Activated CD8-positive, alpha-beta memory T cell treated with anti-CD3 and anti-CD28 coated beads for 4 hours (primary cell): ENCODE measurements around the gene PYGL.
"Not testable (repeated sequence)": the region's sequence is repeated elsewhere in the genome, so short reads cannot be mapped to it uniquely, and the experiment has no call there.

ENCODE experiments used
- DNase-seq, 2 donors: peaks; one replicate each; pipeline ENCODE4 v3.0.0-alpha.2; 2020; ENCODE audit warnings: low read depth in 2 of 2

PYGL gene

DNA sequence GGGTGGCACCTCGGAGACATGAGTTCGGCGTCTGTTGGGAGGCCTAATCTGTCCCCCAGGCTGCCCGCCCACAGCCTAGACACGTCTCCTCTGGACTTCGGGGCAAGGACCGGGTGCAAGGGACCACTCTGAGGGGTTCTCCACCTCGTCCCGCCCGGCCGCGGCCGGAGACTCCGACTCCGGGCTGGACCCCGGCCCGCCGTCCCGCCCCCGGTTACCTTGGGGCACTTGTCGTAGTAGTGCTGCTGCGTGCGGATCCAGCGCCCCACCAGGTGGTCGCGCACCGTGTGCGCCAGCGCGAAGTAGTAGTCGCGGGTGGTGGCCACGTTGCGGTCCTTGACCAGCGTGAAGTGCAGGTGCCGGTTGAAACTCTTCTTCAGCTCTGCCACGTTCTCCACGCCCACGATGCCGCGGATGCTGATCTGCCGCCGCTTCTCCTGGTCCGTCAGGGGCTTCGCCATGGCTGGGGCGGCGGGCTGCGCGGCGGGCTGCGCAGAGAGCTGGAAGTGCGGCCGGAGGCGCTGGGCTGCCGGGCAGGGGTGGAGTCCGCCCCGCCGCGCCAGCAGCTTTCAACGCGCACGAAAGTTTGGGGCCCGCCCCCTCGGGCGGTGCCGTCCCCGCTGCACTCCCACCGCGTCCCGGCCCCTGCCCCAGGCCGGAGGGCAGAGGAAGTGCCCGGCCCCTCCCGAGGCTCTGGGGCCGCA, at the start of gene PYGL:
PYGL (minus strand) TSS at position 541 of the 704 bp plus-strand sequence; CDS start at position 461, 80 bp downstream.
- DNase-seq: no peak

DNA sequence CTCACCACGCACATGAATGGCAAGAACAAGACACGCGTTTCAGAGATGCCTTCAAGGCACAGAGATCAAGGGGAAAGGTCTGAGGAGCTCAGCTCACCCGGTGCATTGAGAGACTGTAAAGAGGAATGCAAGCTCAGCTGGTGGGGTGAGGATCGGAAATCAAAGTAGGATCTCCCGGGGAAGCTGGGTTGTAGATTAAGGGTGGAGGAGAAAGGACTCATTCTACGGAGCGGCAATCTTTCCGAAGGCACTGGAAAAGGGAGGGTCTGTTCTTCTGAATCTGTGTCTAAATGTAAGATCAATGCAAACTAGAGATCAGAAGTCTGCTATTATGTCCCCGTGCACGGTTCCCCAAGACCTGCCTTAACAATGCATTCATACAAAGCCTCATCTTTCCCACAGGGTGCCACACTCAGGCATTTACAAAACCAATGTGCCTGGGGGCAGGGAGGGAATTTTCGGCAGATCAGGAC, 41.6 kb upstream of the PYGL start:
- no peak for DNase-seq

DNA sequence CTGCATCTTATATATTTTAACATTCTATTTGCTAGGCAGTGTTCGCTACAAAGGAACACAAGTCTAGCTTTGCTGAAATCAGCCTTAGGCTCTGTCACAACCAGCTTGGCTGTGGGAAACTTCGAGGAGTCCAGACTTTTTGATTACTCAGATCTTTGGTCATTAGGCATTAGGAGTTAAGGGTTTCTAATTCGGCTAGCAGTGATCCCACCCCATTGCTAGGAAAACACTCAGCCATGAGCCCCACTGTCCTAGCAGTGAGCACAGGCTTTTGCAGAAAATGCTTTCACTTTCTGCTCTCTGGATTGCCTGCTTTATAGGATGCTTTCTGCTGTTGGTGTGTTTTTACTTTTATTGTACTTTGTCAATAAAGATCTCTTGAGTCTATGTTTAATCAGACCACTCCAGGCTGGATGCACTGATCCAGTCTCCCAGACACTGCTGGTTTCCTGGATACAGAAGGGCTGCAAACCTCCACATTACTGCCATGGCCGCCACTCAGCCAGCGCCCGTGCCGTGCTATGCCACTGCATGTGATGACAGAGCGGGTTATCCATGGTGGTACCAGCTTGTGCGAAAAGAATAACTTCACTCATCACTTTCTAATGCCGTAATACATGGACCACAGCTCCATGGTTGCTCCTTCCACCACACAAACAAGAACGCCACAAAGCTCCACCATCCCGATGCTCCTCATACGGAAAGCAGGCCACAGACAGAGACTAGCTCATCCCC, 41.0 kb upstream of the PYGL start:
- DNase-seq: no peak

DNA sequence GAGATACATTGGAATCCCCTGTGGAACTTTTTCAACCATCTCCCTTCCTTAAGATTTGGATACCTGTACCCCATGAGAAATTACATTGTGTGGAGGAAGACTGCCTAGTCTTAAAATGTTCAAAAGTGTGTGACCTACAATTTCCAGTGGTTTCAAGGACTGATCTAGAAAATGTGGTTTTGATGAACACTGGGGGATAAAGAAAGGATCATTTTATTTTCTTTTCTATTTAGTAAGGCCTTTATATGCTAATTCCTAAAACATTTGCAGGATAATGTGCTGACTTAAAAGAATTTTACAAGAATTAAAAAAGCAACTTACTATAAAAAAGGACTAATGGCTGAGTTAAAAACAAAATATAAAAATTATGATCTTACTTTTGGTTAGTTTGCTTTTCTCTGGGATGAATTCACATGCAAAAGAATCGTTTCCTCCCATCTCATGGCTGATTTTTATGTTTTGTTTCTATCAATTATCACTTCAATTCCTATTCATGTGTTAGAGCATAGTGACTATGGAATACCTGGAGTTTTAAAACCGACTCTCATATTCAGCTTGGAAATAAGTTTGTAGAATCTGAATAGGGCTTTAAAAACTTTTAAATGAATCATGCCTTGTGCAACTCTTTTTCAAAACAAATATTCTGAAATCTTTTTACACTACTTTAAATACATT, 39.9 kb upstream of the PYGL start:
- no peak for DNase-seq

DNA sequence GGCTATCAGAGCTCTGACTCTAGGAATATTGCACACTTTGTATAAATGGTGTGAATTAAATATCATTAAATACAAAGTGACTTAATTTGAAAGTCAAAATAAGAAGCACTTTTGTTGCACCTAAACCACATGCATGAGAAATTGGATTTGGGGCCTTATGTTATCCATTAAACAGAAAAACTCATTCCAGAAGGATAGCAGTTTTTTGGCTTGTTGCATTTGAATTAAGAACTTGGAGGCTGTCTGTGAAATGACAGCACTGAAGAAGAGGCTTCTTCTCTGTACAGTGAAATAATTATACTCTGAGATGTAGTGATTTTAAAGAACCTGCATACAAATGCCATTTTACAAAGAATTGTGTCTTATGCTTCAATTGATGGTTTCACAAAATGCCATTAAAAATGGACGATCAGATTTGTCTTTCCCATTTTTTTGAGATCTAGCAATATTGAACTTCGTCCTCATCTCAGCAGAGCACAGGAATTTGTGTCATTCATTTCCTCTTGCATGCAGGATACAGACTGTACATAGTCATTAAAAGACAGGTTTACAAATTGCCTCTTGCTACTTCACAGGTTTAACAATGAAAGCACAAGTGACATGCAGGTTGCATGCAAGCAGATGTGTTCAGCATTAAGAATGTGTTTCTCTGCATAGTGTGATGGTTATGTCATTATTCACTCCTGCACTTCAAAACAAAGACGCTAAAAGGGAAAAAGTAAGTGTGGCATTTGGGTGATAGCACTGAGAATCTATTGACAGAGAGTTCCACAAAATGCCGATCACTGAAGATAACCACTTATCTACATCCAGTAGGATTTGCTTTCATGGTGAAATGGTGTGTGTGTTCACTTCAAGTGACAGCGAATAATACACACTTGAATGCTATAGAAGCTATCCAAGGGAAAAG, 35.9 kb upstream of the PYGL start:
- DNase-seq: no peak

DNA sequence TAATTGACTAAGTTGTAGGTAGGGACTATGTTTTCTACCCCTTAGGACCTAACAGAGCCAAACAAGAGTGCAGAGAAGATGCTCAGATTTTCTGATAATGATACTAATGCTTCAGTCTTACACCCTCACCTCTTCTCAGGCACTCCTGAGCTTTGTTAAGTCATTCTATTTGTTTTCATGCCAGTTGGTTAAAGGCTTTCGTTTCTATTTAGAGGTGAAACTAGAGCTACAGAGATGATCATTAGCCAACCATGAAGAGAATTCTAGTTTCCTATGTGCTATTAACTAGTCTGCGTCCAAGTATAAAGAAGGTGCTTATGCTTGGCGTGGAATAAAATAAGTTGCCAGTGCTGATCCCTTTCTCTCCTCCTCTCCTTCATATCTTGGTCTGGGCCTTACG, 34.6 kb upstream of the PYGL start:
- no peak for DNase-seq

DNA sequence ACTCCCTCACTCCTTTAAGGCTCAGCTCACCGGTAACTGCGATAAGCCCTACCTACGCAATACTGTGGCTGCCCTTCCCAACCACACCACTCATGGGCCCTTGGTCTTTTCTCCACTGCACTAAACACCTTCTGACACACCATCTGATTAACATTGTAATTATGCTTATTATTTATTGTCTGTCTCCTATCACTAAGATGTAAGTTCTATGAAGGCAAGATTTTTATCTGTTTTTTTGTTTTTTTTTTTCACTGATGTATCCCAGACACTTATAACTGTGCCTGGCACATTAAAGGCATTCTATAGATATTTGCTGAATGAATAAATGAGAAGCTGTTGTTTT, 34.2 kb upstream of the PYGL start:
- no peak for DNase-seq

DNA sequence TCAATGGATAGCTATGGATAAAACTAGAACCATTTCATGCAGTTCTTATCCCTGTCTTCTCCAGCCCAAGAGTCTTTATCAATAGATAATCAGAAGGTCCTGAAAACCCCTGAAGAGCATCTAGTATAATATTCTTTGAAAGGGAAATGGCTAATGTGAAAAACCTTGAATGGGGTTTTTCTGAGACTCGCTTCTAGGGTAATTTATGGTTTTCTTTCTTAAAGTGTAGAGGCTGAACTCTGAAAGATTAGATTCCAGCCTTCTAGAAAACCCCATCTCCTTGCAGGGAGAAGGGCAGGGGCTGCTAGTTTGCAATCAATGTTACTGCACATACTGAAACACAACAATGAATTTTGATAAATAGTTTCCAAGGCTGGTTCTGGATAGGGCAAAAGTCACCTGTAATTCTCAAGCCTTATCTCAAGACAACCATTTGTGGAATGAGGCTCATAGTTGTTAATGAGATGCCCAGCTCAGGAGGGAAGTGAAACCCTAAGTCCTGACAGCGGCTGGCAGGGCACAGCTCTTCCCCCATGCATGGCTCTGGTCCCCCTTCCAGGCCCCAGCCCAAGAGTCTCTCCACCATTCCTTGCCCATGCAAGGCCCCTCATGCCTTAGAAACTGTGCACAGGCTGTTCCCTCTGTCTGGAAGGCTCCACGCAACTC, 33.7 kb upstream of the PYGL start:
- DNase-seq: no peak

DNA sequence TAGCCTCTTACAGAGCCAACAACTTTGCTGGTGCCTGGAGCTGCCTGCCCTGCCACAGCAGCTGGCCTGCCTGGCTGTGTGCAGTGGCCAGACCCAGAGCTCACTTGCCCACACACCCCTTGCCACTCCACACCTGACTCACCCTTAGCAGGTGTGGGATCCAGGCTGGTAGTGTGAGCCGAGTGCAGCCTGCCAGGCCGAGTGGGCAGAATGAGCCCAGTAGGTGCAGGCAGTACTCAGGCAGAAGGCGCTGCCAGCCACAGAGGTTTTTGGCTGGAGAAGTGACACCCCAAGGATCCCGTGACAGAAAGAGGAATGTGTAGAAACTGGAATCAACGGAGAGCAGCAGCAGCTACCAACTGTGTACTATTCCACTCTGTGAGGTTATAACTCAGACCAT, 29.8 kb upstream of the PYGL start:
- DNase-seq: no peak

DNA sequence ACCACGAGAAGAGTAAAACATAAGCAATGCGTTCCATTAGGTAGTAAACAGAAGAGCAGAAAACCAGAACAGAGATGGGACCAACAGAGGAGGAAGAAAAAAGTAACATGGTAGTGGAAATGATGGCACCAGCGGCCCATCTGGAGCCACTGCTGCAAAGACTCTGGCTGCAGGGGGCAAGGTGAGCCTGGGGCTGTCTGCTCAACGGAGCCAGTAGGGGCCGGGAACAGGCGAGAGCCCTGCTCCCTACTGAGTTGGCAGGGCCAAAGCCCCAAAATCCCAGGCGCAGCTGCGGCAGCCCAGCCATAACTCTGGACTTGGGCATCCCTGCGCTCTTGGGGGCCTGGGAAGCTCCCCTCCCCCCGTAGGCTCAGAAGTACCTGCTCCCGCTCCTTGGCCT, 28.5 kb upstream of the PYGL start:
- DNase-seq: no peak

DNA sequence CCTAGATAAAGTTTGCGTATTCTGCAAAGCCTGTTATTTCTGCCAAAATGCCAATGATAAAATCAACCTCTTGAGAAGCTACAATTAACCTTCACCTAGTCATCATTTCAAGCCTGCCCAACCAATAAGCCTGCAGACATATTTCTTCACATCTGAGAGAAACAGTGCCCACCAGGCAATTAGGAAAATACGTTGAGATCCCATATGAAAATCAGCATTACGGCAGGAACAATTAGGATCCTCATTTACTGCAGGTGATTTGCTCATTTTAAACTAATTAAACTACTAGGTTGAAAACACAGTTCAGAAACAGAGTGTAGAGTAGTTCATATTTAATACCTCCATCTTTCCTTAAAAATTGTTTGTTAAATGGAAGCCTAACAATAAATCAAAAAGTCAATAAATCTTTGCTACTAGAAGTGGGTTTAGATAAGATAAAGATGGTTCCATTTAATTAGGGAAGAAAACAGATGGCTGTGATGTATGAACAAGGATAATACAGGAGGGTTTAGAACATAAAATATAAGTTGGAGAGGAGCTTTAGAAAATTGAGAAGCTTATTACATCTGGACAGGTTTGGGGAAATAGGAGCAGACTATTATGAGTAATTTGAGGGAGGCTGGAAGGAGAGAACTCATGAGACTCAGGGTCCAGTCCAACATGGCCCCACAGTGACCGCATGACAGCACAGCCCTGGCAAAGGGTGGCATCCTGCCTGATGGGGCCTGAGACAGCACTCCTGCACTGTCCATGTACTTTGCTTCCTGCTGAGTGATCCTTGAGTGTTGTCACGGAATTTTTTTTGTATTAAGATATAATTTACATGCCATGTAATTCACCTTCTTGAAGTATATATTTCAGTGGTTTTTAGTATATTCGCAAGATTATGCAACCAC, 26.9 kb upstream of the PYGL start:
- no peak for DNase-seq

DNA sequence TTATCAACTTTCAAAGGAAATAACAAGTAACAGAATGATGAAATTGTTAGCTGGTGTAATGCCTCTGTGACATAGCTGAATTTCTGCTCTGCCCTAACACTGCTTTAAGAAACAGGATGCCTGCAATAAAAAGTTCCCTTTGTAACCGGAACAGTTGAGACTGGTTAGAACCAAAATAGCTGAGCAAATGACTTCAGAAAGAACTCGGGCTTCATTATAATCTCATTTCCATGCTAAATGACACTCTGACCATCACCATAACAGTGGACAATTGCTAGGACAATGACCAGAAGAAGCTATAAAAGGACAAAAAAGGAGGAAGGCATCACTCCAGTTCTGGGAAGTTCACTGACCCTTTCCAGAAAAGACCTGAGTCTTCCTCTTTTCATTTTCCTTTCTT, 23.5 kb upstream of the PYGL start:
- no peak for DNase-seq

DNA sequence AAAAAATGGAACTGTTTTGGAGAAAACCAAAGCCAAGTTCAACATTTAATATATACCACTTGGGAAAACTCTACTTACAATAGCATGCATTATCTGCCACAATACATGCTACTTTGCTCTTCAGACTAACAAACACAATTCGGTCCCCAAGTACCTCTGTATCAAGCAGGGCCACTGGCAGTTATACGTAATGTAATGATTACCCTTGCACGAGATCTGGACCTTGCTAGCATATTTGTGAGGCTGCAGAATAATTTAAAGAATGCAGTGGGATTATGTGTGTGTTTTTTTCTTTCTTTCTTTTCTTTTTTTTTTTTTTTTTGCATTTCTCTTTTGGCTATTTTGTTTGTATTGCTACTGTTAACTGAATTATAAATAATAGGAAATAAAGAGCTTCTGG, 22.8 kb upstream of the PYGL start:
- DNase-seq: no peak

DNA sequence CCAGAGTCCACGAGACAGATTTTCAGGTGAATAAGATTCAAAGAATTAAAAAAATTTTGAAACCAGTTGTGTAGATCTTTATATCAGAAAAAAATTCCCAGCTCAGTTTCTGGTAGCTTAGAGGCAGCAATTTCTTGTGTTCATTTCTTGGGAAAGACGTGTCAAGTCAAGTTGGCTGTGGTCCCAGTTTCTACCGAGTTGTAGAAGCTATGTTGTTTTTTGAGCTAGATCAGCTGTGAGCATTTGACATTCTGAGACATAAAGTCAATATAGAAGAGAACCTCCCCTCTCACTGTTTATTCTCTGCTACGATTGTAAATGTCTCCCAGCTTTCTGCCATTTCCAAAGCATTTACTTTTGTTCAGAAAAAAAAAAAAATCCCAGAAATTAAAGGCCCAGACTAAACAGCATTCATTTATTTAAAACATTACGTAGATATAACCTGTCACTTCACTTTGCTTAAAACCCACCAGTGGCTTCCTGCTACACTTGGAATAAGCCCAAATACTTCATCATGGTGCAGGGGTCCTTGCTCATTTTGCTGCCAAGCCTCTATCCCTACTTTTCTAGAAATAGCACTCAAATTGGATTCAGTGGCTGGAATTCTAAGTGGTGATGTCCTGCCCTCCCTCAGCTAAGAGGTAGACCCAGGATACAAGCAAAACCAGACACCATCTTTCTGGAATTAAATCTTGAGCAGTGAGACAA, 20.6 kb upstream of the PYGL start:
- DNase-seq: no peak

DNA sequence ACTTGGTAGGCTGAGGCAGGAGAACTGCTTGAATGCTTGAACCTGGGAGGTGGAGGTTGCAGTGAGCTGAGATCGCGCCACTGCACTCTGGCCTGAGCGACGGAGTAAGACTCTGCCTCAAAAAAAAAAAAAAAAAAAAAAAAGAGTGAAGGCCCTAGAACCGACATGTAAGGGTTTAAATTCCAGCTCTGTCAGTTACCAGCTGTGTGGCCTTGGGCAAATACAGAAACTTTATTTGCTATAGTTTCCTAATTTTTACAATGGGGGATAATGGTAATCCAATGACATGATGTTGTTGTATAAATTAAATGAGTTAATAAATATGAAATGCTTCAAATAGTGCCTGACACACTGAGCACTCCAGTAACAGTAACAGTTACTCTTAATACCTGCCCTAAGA, 19.6 kb upstream of the PYGL start:
- DNase-seq: no peak

DNA sequence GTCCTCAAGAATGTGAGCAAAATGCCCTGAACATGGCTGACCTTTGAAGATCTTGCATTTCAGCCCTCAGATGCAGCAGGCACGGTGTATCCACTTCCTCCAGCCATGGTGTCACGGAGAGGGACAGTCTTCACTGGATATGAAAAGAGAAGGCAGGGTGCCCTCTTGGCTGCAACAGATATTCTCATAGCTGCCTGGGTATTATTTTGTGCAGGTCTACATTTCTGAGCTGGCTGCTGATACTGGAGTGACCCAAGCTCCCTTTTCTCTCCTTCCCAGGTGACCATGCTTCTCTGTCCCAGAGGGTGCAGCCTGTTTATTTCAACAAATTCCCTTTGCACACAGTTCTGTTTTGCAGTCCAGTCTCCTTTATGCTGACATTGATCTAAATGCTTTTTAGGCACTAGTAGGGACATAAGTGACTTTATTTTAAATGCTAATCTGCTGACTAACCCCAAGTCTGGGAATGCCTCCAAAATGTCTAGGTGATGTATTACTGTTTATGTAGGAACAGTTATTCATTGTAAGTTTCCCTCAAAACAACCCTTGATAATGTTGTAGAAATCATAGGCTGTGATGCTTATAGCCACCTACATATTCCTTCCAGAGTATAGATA, 17.4 kb upstream of the PYGL start:
- DNase-seq: no peak

DNA sequence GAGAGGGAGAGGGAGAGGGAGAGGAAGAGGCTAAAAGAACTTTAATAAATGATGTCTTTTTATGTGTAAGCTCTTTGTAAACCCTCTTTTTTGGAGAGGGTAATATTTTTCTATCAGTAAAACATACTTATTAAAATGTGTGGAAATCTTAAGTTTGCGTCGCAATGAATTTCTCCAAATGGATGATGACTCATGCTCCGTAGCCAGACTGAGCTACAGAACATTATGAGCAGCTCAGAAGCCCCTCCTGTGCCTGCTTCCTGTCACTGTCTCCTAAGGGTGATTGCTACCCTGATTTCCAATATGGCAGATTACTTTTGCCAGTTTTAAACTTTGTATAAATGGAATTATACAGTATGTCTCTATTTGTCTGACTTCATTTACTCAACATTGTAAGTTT, 13.0 kb upstream of the PYGL start:
- DNase-seq: no peak

DNA sequence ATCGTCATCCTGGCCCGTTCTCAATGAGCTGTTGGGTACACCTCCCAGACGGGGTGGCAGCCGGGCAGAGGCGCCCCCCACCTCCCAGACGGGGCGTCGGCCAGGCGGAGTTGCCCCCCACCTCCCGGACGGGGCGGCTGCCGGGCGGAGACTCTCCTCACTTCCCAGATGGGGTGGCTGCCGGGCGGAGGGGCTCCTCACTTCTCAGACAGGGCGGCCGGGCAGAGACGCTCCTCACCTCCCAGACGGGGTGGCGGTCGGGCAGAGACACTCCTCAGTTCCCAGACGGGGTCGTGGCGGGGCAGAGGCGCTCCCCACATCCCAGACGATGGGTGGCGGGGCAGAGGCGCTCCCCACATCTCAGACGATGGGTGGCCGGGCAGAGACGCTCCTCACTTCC, 12.1 kb upstream of the PYGL start:
- not testable (repeated sequence) for DNase-seq

DNA sequence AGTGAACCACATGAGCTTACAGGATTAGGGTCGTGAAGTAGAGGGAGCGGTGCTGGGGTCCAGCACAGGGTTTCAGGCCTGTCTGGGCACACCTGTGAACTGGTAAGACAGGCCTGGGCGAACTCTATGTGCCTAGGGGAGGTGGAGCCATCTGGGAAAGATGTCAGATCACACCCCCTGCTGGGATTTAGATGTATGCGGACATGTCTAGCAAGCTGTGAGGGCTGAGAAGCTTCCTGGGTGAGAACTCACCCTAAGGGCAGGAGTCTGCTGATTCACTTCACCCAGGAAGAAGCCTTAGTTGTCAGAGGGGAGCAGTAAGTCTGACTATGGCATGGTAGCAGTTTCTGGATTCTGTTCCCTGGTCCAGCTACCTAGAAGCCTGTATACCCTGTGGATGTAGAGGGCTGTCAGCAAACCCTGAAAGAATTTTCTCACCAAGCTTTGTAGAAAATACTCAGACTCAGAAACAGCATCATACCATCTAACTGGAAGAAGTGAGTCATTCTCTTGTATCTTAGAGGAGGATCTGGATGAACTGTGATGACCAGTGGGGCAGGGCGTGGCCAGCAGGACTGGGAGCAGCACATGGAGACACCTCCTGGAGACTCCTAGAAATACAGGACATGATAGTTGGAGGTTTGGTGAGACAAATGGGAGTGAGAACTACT, 11.2 kb upstream of the PYGL start:
- no peak for DNase-seq
